ENCODE measurements around the gene ACAD9. TPM values are rescaled to one million over a fixed set of nuclear protein-coding genes. Genes with fewer than 3 reads are reported as not detected.

Gene ACAD9
- total and polyA plus RNA-seq, 2 of the 13 experiments (the other 11 are each of a cell fraction or from before 2014, with no cell fraction given), result 15.3 to 38.2 TPM

DNA sequence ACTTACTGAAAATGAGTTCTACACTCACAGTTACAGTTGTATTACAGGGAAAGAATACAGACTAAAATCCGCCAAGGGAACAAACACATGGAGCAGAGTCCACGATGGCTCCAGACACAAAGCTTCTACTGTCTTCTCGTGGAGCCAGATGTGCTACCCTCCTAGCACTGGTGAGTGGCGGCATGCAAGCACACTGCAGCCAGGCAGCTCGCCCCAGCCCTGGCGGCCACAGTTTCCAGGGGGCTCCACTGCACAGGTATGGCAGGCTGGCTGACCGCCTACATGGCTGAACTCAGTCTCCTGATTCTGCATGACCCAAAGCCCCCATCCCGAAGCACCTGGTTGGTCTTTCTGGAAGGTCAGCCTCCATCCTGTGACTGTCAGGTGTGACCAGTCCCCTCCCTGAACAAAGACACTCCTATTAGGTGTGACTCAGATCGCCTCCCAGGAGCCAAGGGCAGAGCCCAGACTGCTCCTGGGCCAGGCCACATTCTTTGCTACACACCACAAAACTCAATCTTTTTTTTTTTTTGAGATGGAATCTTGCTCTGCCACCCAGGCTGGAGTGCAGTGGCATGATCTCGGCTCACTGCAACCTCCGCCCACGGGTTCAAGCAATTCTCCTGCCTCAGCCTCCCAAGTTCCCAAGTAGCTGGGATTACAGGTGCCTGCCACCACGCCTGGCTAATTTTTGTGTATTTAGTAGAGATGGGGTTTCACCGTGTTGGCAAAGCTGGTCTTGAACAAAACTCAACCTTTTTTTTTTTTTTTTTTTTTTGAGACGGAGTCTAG lies 62.9 kb downstream of the ACAD9 start (continued):
- 0 out of 2 replicates have a peak, but pooled peaks have one; percentile 63 for TF ChIP-seq CBX5 (CRISPR knock-in tag; IDR thresholded peaks at IDR 0.05; ENCODE audit: borderline replicate concordance)
- no peak for TF ChIP-seq ZKSCAN5 (CRISPR knock-in tag; IDR thresholded peaks at IDR 0.05)
- TF ChIP-seq, protein P1, sequence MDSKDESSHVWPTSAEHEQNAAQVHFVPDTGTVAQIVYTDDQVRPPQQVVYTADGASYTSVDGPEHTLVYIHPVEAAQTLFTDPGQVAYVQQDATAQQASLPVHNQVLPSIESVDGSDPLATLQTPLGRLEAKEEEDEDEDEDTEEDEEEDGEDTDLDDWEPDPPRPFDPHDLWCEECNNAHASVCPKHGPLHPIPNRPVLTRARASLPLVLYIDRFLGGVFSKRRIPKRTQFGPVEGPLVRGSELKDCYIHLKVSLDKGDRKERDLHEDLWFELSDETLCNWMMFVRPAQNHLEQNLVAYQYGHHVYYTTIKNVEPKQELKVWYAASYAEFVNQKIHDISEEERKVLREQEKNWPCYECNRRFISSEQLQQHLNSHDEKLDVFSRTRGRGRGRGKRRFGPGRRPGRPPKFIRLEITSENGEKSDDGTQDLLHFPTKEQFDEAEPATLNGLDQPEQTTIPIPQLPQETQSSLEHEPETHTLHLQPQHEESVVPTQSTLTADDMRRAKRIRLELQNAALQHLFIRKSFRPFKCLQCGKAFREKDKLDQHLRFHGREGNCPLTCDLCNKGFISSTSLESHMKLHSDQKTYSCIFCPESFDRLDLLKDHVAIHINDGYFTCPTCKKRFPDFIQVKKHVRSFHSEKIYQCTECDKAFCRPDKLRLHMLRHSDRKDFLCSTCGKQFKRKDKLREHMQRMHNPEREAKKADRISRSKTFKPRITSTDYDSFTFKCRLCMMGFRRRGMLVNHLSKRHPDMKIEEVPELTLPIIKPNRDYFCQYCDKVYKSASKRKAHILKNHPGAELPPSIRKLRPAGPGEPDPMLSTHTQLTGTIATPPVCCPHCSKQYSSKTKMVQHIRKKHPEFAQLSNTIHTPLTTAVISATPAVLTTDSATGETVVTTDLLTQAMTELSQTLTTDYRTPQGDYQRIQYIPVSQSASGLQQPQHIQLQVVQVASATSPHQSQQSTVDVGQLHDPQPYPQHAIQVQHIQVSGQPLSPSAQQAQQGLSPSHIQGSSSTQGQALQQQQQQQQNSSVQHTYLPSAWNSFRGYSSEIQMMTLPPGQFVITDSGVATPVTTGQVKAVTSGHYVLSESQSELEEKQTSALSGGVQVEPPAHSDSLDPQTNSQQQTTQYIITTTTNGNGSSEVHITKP (CRISPR knock-in tag; IDR thresholded peaks at IDR 0.05; ENCODE audit: low read depth), result no peak
- TF ChIP-seq HOXA7 (CRISPR knock-in tag; IDR thresholded peaks at IDR 0.05), result no peak
- no peak for TF ChIP-seq MBD4 (IDR thresholded peaks at IDR 0.05; ENCODE audit: borderline replicate concordance, low read length)
- TF ChIP-seq, protein P2, sequence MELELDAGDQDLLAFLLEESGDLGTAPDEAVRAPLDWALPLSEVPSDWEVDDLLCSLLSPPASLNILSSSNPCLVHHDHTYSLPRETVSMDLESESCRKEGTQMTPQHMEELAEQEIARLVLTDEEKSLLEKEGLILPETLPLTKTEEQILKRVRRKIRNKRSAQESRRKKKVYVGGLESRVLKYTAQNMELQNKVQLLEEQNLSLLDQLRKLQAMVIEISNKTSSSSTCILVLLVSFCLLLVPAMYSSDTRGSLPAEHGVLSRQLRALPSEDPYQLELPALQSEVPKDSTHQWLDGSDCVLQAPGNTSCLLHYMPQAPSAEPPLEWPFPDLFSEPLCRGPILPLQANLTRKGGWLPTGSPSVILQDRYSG (CRISPR knock-in tag; IDR thresholded peaks at IDR 0.05), result no peak
- TF ChIP-seq, protein P3, sequence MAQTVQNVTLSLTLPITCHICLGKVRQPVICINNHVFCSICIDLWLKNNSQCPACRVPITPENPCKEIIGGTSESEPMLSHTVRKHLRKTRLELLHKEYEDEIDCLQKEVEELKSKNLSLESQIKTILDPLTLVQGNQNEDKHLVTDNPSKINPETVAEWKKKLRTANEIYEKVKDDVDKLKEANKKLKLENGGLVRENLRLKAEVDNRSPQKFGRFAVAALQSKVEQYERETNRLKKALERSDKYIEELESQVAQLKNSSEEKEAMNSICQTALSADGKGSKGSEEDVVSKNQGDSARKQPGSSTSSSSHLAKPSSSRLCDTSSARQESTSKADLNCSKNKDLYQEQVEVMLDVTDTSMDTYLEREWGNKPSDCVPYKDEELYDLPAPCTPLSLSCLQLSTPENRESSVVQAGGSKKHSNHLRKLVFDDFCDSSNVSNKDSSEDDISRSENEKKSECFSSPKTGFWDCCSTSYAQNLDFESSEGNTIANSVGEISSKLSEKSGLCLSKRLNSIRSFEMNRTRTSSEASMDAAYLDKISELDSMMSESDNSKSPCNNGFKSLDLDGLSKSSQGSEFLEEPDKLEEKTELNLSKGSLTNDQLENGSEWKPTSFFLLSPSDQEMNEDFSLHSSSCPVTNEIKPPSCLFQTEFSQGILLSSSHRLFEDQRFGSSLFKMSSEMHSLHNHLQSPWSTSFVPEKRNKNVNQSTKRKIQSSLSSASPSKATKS (CRISPR knock-in tag; IDR thresholded peaks at IDR 0.05), result no peak
- TF ChIP-seq KLF16 (CRISPR knock-in tag; IDR thresholded peaks at IDR 0.05), result 0 out of 4 replicates have a peak, but pooled peaks of 1 of the 2 experiments have one; percentile 16
- TF ChIP-seq RFX1 (IDR thresholded peaks at IDR 0.05), result no peak
- no peak for TF ChIP-seq SMAD9 (CRISPR knock-in tag; IDR thresholded peaks at IDR 0.05)
- TF ChIP-seq RORA (CRISPR knock-in tag; IDR thresholded peaks at IDR 0.05), result no peak
- no peak for TF ChIP-seq EED (CRISPR knock-in tag; IDR thresholded peaks at IDR 0.05)
- no peak for TF ChIP-seq ZNF780A (CRISPR knock-in tag; IDR thresholded peaks at IDR 0.05)
- TF ChIP-seq ZNF607 (CRISPR knock-in tag; IDR thresholded peaks at IDR 0.05; ENCODE audit: borderline replicate concordance), result peak; percentile 16; the same call in 1 of the 2 replicates
- no peak for TF ChIP-seq EZH2 (conservative IDR thresholded peaks at IDR 0.05; ENCODE audit: low read depth, low read length)
- TF ChIP-seq BHLHE40 (IDR thresholded peaks at IDR 0.05; ENCODE audit: low read length), result no peak
- no peak for TF ChIP-seq ZNF24 (IDR thresholded peaks at IDR 0.05)
- TF ChIP-seq ZNF616 (CRISPR knock-in tag; IDR thresholded peaks at IDR 0.05; ENCODE audit: low read depth), result no peak
- TF ChIP-seq, protein P4, sequence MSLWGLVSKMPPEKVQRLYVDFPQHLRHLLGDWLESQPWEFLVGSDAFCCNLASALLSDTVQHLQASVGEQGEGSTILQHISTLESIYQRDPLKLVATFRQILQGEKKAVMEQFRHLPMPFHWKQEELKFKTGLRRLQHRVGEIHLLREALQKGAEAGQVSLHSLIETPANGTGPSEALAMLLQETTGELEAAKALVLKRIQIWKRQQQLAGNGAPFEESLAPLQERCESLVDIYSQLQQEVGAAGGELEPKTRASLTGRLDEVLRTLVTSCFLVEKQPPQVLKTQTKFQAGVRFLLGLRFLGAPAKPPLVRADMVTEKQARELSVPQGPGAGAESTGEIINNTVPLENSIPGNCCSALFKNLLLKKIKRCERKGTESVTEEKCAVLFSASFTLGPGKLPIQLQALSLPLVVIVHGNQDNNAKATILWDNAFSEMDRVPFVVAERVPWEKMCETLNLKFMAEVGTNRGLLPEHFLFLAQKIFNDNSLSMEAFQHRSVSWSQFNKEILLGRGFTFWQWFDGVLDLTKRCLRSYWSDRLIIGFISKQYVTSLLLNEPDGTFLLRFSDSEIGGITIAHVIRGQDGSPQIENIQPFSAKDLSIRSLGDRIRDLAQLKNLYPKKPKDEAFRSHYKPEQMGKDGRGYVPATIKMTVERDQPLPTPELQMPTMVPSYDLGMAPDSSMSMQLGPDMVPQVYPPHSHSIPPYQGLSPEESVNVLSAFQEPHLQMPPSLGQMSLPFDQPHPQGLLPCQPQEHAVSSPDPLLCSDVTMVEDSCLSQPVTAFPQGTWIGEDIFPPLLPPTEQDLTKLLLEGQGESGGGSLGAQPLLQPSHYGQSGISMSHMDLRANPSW (CRISPR knock-in tag; IDR thresholded peaks at IDR 0.05; ENCODE audit: borderline replicate concordance), result no peak
- peak; percentile 92 for TF ChIP-seq ZNF441 (CRISPR knock-in tag; IDR thresholded peaks at IDR 0.05; ENCODE audit: borderline replicate concordance)
- no peak for TF ChIP-seq ISX (CRISPR knock-in tag; conservative IDR thresholded peaks at IDR 0.05)

Data from HepG2 (cell line).